Activated T-helper 1 cell treated with anti-CD3 and anti-CD28 coated beads, Interleukin-2, amount 50 U/mL, for 16 hours (primary cell): ENCODE measurements around the gene CECR2.
"Not testable (repeated sequence)": the region's sequence is repeated elsewhere in the genome, so short reads cannot be mapped to it uniquely, and the experiment has no call there.

Source experiments
- DNase-seq, 2 donors: peaks; one replicate each; pipeline ENCODE4 v3.0.0-alpha.2; 2020; ENCODE audit warnings: low read depth in 1 of 2, low spot score in 1 of 2

CECR2 gene

GRCh38 chr22:17566016-17566687 is 196.9 kb downstream of the CECR2 start:
- DNase-seq = not testable (repeated sequence)

DNA sequence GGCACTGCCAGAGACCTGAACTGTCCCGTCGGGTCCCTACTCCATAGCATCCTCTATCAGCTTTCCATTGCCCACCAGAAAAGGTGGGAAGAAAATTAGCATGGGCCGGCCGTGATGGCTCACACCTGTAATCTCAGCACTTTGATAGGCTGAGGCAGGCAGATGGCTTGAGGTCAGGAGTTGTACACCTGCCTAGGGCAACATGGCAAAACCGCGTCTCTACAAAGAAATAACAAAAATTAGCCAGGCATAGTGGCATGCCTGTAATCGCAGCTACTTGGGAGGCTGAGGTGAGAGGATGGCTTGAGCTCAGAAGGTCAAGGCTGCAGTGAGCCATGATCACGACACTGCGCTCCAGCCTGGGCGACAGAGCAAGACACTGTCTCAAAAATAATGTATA is 197.5 kb downstream of the CECR2 start:
- DNase-seq = no peak

DNA sequence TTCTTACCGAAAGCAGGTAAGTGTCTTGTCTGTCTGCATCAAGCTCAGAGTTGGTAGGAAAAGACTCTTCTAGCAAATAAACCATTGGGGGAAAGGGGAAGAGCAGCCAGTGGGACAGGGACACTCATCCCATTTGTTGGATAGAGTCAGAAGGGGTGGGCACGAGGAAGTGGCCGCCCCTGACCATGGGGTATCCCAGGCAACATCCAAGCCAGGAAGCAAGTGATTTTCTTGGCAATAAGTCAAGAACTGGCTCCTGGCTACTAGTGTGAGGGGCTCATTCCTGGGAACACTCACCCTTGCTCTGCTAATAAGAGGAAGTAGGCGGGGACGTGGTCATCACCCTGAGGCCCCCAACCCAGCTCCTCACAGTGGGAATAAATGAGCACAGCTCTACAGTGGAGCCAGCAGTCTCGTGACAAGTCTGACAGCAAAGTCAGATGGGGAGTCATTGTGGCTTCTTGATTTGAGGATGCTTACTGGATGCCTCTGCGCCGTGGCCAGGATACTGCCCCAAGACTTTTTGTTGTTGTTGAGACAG is 200.8 kb downstream of the CECR2 start:
- no peak for DNase-seq

GRCh38 chr22:17570851-17571631 is 201.8 kb downstream of the CECR2 start:
- no peak for DNase-seq

- no peak for DNase-seq
Observed at GRCh38 chr22:17575151-17575550, 205.9 kb downstream of the CECR2 start.

GRCh38 chr22:17575681-17576080 is 206.4 kb downstream of the CECR2 start:
- no peak for DNase-seq

DNA sequence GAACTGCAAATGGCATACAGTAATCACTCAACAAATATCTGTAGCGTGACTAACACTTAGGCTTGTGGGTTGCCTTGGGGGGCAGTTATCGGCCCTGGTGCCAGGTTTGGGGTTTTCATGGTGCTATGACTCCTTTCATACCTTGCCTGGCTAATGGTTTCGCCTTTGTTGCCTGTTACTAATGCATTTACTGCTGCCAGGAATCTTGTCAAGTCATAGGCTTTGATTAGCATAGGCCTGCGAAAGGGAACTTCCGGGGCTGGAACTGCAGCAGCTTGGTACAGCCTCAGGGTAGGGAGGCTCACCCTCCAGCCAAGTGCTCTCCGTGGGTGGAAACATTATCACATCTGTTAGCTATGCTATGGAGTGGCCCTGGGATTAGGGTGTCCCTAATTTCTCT is 207.2 kb downstream of the CECR2 start:
- no peak for DNase-seq

- no peak for DNase-seq
Observed at GRCh38 chr22:17578136-17578754, 209.0 kb downstream of the CECR2 start.

DNA sequence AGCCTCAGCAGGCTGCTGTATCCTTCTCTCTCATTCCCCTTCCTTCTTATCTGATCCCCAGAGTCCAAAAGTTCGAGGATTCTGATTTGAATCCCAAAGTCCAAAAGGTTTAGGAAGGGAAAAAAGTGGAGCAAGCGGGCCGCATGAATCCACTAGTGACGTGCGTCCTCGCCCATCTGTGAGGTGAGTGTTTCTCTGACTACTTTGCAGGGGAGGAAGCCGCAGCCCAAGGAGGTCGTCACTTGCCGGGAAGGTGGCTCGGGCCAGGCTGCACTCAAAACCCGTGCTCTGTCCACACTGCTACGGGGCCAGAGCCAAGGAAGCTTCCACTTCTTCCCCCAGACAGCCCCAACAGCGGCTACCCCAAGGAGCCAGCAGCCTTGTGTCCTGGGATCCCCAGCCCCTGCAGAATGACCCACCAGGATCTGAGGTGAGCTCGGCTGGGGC is 210.3 kb downstream of the CECR2 start:
- no peak for DNase-seq

- no peak for DNase-seq
Observed at GRCh38 chr22:17580441-17581031, 211.3 kb downstream of the CECR2 start.

DNA sequence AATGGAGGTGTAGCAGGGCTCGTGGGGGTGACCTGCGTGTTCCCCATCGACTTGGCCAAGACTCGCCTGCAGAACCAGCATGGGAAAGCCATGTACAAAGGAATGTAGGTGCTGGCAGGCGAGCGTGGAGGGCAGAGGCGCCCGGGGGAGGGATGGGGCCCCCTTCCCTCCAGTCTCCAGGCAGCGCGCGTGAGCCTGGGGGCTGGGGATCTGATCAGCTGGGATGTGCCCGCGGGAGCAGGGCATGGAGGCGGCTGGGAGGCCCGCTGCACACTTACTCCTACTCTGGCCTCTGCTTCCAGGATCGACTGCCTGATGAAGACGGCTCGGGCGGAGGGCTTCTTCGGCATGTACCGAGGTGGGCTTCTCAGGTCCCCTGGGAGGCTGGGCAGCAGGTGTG is 211.8 kb downstream of the CECR2 start:
- DNase-seq = no peak

DNA sequence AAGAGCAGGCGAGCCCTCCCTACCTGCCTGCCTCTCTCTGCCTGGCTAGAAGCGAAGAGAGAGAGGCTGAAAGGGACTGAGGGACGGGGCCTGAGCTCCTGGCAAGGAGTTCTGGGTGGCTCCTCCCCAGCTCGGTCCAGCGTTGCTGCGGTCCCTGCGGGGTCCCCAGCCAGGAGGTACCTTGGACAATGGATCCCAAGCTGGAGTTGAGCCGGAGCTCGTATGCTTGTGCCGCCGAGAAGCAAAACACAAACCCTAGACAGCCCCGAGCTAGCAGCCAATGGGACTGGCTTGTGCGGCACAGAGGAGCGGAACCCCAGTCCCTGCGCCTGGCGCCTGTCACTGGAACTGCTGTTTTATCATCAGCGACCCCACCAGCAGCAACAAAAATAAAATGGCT is 212.4 kb downstream of the CECR2 start:
- DNase-seq = no peak

- no peak for DNase-seq
Observed at GRCh38 chr22:17583151-17583550, 213.9 kb downstream of the CECR2 start.

- no peak for DNase-seq
Observed at GRCh38 chr22:17586831-17587440, 217.7 kb downstream of the CECR2 start.

GRCh38 chr22:17587629-17588028 is 218.4 kb downstream of the CECR2 start:
- no peak for DNase-seq

DNA sequence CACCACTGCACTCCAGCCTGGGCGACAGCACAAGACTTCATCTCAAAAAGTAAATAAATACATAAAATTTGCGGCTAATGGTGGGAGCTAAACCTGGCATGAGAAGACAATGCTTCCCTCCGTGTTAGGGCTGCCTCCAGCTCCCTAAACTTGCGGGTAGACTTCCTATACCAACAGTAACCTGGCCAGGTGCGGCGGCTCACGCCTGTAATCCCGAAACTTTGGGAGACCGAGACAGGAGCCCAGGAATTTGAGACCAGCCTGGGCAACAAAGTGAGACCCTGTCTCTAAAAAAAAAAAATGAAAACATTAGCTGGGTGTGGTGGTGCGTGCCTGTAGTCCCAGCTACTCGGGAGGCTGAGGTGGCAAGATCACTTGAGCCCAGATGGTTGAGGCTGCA is 219.3 kb downstream of the CECR2 start:
- DNase-seq = no peak

DNA sequence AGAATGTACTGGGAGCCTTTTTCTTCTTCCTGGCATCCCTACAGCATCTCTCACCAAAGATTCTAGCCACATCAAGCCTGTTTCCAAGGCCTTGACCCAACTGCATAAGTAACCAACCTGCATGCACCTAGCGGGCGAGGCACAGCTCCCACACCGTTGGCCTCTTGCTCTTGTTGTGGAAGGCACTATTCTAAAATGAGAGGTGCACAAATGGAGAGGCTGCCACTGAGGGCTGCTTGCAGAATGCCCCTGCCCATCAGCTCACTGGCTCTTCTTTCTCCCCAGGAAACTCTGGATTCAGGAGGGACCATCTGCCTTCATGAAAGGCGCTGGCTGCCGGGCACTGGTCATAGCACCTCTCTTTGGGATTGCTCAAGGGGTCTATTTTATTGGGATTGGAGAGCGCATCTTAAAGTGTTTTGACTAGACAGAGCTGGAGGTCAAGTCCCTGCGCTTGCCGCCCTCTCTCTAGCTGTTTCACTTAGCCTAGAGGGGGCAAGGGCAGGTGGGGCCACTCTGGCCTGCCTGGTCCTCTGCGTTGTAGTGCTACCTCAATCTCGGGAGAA is 220.6 kb downstream of the CECR2 start:
- DNase-seq = no peak

DNA sequence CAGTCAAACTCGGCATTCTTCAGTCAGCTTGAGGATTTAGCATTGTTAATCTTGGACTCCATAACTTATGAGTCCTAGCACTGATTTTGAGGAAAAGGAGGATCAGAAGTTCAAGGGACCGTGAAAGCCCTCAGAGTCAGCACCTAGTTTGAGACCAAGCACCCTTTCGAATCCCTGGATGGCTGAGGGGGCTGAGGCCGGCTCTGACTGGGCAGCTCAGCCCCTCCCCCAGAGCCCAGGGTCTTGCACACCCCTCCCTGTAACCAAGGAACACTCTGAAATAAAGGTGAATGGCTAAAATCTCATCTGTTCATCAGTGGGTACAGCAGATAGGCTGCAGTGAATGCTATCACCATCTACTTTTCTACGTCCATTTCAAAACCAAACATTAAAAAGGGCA is 221.3 kb downstream of the CECR2 start:
- DNase-seq = no peak

DNA sequence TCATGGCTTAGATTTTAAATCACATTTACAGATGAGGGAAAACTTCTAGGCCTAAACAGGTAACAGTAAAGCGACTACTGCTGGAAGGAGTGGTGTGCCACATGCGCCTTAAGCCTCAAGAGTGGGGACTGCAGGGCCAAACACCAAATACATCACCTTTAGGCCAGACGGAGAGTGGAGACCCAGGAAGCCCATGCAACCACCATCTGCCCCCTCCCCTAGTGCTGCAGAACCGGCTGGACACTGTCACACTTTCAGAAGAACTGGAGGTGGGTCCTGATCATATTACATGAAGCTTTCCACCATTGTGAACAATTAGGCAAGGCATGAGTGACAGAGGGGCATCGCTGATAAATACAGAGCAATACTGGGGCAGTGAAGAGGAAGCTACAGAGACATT is 222.9 kb downstream of the CECR2 start:
- DNase-seq = no peak

DNA sequence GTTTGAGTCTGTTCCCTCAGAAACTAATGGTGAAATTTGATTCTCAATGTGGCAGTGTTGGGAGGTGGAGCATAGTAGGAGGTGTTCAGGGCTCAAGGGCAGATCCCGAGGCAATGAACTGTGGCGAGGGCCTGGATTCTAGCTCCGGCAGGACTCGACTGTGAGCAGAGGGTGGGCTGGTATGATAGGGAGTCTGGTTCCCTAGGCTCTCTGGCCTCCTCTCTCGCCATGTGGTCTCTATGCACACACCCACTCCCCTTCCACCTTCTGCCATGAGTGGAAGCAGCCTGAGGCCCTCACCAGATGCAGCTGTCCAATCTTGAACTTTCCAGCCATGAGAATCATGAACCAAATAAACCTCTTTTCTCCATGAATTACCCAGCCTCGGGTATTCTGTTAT is 227.0 kb downstream of the CECR2 start:
- DNase-seq = no peak

- no peak for DNase-seq
Observed at GRCh38 chr22:17597217-17597616, 228.0 kb downstream of the CECR2 start.
